ENCODE results near the gene HIRIP3. TPM values are rescaled to one million over a fixed set of nuclear protein-coding genes. Genes with fewer than 3 reads are reported as not detected.

The HIRIP3 gene
- total and polyA plus RNA-seq, 2 of the 13 experiments (the other 11 are each of a cell fraction or from before 2014, with no cell fraction given), result 12.6 to 17.2 TPM

DNA sequence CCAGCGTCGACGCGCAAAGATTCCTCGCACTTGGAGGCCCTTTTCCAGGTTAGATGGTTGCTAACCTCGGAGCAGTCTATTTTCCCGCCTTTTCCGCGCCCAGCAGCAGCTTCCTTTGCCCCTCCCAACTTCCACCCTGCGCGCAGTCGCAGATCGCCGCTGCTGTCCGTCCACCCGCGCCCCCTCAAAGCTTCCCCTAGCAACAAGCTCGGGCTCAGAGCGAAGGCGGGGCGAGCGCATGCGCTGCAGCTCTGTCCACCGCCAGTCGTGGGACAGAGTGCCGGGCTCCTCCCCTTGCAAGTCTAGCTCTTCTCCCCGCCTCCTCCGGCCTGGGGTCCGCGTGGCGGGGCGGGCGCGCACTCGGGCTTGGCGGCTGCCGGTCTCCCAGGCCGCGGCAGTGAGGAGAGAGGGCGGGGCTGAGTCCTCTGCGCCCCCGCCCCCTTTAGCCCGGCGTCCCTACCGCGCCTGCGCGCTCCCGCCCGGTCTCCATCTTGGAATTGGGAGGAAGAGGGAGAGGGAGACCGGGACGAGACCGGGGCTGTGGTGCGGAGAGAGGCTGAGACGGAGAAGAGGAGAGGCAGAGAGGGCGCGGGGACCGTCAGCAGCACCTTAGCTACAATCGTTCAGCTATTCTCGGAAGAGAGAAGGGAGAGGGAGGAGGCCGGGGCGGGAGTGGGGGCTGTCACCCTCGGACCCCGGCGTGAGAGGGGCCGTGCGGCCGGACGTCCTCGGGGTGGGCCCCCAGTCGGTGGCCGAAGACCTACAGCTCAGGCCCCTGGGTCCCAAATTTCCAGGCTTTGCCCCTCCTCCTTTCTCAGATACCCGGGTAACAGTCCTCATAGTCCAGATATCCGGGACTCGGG is 21.8 kb downstream of the HIRIP3 start, which contains the start of gene TAOK2 (continued):
- peak; percentile 87 for TF ChIP-seq DRAP1 (CRISPR knock-in tag; IDR thresholded peaks at IDR 0.05)
- TF ChIP-seq ZFX (CRISPR knock-in tag; IDR thresholded peaks at IDR 0.05; ENCODE audit: low read depth), result peak; percentile 95
- TF ChIP-seq ZBTB37 (CRISPR knock-in tag; IDR thresholded peaks at IDR 0.05), result no peak
- no peak for TF ChIP-seq SMARCE1 (IDR thresholded peaks at IDR 0.05; ENCODE audit: borderline replicate concordance)
- TF ChIP-seq ZNF747 (CRISPR knock-in tag; IDR thresholded peaks at IDR 0.05; ENCODE audit: borderline replicate concordance), result peak; percentile 84
- TF ChIP-seq IRX3 (CRISPR knock-in tag; IDR thresholded peaks at IDR 0.05; ENCODE audit: borderline replicate concordance, low read depth), result peak; percentile 48; the same call in 1 of the 2 replicates
- peak; percentile 90 for TF ChIP-seq PATZ1 (CRISPR knock-in tag; IDR thresholded peaks at IDR 0.05)
- no peak for TF ChIP-seq ADNP (CRISPR knock-in tag; IDR thresholded peaks at IDR 0.05)
- TF ChIP-seq ZNF326 (CRISPR knock-in tag; IDR thresholded peaks at IDR 0.05; ENCODE audit: borderline replicate concordance), result 0 out of 2 replicates have a peak, but pooled peaks have one; percentile 73
- TF ChIP-seq NR2F2 (IDR thresholded peaks at IDR 0.05; ENCODE audit: borderline replicate concordance, low read depth), result no peak
- peak; percentile 83; the same call in 1 of the 2 replicates for TF ChIP-seq KAT8 (CRISPR knock-in tag; IDR thresholded peaks at IDR 0.05)
- TF ChIP-seq ZNF101 (CRISPR knock-in tag; IDR thresholded peaks at IDR 0.05; ENCODE audit: borderline replicate concordance, low read depth), result no peak
- no peak for TF ChIP-seq SYNCRIP (IDR thresholded peaks at IDR 0.05; ENCODE audit: insufficient read depth, low read depth, low read length)
- no peak for TF ChIP-seq TBL1XR1 (IDR thresholded peaks at IDR 0.05; ENCODE audit: borderline replicate concordance, low read length, partially characterized antibody)
- TF ChIP-seq MTF1 (CRISPR knock-in tag; IDR thresholded peaks at IDR 0.05), result no peak
- peak; percentile 78; the same call in 1 of the 2 replicates for TF ChIP-seq HDAC1 (CRISPR knock-in tag; IDR thresholded peaks at IDR 0.05)
- TF ChIP-seq HCFC1 (IDR thresholded peaks at IDR 0.05; ENCODE audit: low read depth, low read length), result peak; percentile 29; the same call in 1 of the 2 replicates
- TF ChIP-seq NFRKB (IDR thresholded peaks at IDR 0.05), result no peak
- TF ChIP-seq MYC (CRISPR knock-in tag; IDR thresholded peaks at IDR 0.05; ENCODE audit: borderline replicate concordance), result peak; percentile 99
- TF ChIP-seq RNF2 (conservative IDR thresholded peaks at IDR 0.05; ENCODE audit: low read depth), result peak; percentile 86
- TF ChIP-seq NFE2L1 (CRISPR knock-in tag; IDR thresholded peaks at IDR 0.05; ENCODE audit: borderline replicate concordance), result no peak
- TF ChIP-seq KLF15 (CRISPR knock-in tag; IDR thresholded peaks at IDR 0.05; ENCODE audit: borderline replicate concordance), result peak; percentile 76
- peak; percentile 53; the same call in 1 of the 2 replicates for TF ChIP-seq NR2C2 (CRISPR knock-in tag; IDR thresholded peaks at IDR 0.05; ENCODE audit: borderline replicate concordance)
- TF ChIP-seq MTA3 (CRISPR knock-in tag; IDR thresholded peaks at IDR 0.05), result no peak
- TF ChIP-seq ZNF766 (CRISPR knock-in tag; IDR thresholded peaks at IDR 0.05; ENCODE audit: borderline replicate concordance), result peak; percentile 79; the same call in 1 of the 2 replicates
- TF ChIP-seq MED1 (CRISPR knock-in tag; IDR thresholded peaks at IDR 0.05), result peak; percentile 80
- no peak for TF ChIP-seq SMAD9 (CRISPR knock-in tag; IDR thresholded peaks at IDR 0.05)

Measured in HepG2 (cell line).